Thymus (tissue), 11 donors: Measurements from ENCODE around the gene PXDN. TPM values are rescaled to one million over a fixed set of nuclear protein-coding genes. Genes with fewer than 3 reads are reported as not detected.
"Not testable (repeated sequence)": the region's sequence is repeated elsewhere in the genome, so short reads cannot be mapped to it uniquely, and the experiment has no call there.

Experiments used
- DNase-seq, 9 donors: peaks; one replicate each; pipeline ENCODE4 v3.0.0-alpha.2; 2013; ENCODE audit warnings: low spot score in 9 of 9, low read depth in 6 of 9, missing footprints in 1 of 9
- H3K27ac ChIP-seq, 2 donors: one replicate each; pipeline ENCODE4 v1.5.1; 2013; ENCODE audit warnings: control low read depth in 1 of 2, low read depth in 1 of 2, low read length in 1 of 2, mild to moderate bottlenecking in 1 of 2, moderate library complexity in 1 of 2
- H3K27me3 ChIP-seq, 2 donors: one replicate each; pipeline ENCODE4 v1.5.1; 2013; ENCODE audit warnings: low read length in 1 of 2; ENCODE audit not compliant: control insufficient read depth in 2 of 2, insufficient read depth in 1 of 2
- H3K36me3 ChIP-seq, 2 donors: one replicate each; pipeline ENCODE4 v1.5.1; 2013; ENCODE audit warnings: low read length in 1 of 2, mild to moderate bottlenecking in 1 of 2, moderate library complexity in 1 of 2; ENCODE audit not compliant: control insufficient read depth in 2 of 2, insufficient read depth in 2 of 2
- H3K4me1 ChIP-seq, 2 donors: one replicate each; pipeline ENCODE4 v1.5.1; 2013; ENCODE audit warnings: low read length in 2 of 2; ENCODE audit not compliant: control insufficient read depth in 2 of 2, insufficient read depth in 2 of 2
- H3K4me3 ChIP-seq, 2 donors: one replicate each; pipeline ENCODE4 v1.5.1; 2013; ENCODE audit warnings: low read length in 2 of 2, control low read depth in 1 of 2, mild to moderate bottlenecking in 1 of 2
- H3K9me3 ChIP-seq, 2 donors: one replicate each; pipeline ENCODE4 v1.5.1; 2013; ENCODE audit warnings: low read length in 1 of 2, mild to moderate bottlenecking in 1 of 2; ENCODE audit not compliant: control insufficient read depth in 2 of 2, insufficient read depth in 1 of 2
- WGBS: extraction: QIAGEN DNeasy Blood & Tissue Kit; methylation state at CpG from one replicate; pipeline ENCODE4 v1.1.7; 2013; 5-methylcytosine and 5-hydroxymethylcytosine counted together
- polyA plus RNA-seq: library from polyadenylated mRNA; stranded (reverse); fragments of 200-250 nt; gene quantifications from one replicate; pipeline ENCODE4 v1.2.3, GENCODE V29; 2013
- total RNA-seq: library from RNA; stranded (reverse); fragments of 120-200 nt; gene quantifications from one replicate; pipeline ENCODE4 v1.2.4, GENCODE V29; 2013
- donor health status: healthy.

PXDN gene
- total and polyA plus RNA-seq, 2 donors = 3.1 to 6.4 TPM

GRCh38 chr2:1713839-1714236 is 30.5 kb downstream of the PXDN start:
- WGBS = 92% methylated on average over 10 of the region's 10 CpGs
- no peak for DNase-seq
- no peaks in the 10 kb centered on the region for H3K4me1 ChIP-seq
- H3K27me3 ChIP-seq = no peaks in the 10 kb centered on the region
- H3K36me3 ChIP-seq = no peaks in the 10 kb centered on the region
- no peak overlapping the region for H3K27ac ChIP-seq
- no peaks in the 10 kb centered on the region for H3K9me3 ChIP-seq
- H3K4me3 ChIP-seq = no peak overlapping the region

- no peaks in the 10 kb centered on the region for H3K27me3 ChIP-seq
- H3K4me3 ChIP-seq = no peak overlapping the region
- no peak overlapping the region for H3K27ac ChIP-seq
- 95% methylated on average over 22 of the region's 22 CpGs for WGBS
- DNase-seq = no peak
- H3K9me3 ChIP-seq = no peaks in the 10 kb centered on the region
- no peaks in the 10 kb centered on the region for H3K4me1 ChIP-seq
- H3K36me3 ChIP-seq = no peaks in the 10 kb centered on the region
These were observed 31.0 kb downstream of the PXDN start for GRCh38 chr2:1713142-1713838.

GRCh38 chr2:1709946-1710560 is 34.3 kb downstream of the PXDN start:
- H3K27ac ChIP-seq = no peak overlapping the region
- H3K36me3 ChIP-seq = no peaks in the 10 kb centered on the region
- H3K27me3 ChIP-seq = no peaks in the 10 kb centered on the region
- no peaks in the 10 kb centered on the region for H3K4me1 ChIP-seq
- H3K4me3 ChIP-seq = no peak overlapping the region
- no peak for DNase-seq
- 96% methylated on average over 15 of the region's 15 CpGs for WGBS
- no peaks in the 10 kb centered on the region for H3K9me3 ChIP-seq

- no peak for DNase-seq
- WGBS = 88% methylated on average over 8 of the region's 8 CpGs
- no peak overlapping the region for H3K4me3 ChIP-seq
- no peak overlapping the region for H3K27ac ChIP-seq
- H3K9me3 ChIP-seq = no peaks in the 10 kb centered on the region
- H3K27me3 ChIP-seq = no peaks in the 10 kb centered on the region
- H3K4me1 ChIP-seq = no peaks in the 10 kb centered on the region
- H3K36me3 ChIP-seq = no peaks in the 10 kb centered on the region
These were observed 35.0 kb downstream of the PXDN start for GRCh38 chr2:1709335-1709605.

GRCh38 chr2:1708476-1709334 is 35.6 kb downstream of the PXDN start:
- no peak overlapping the region for H3K4me3 ChIP-seq

GRCh38 chr2:1707771-1708418 is 36.4 kb downstream of the PXDN start:
- Histone ChIP-seq H3K9me3 (no peaks in the 10 kb centered on the region), H3K4me3 (no peak overlapping the region), H3K27ac (peak overlapping the region in 1 of 2 donors; percentile 27), H3K27me3 (no peaks in the 10 kb centered on the region), H3K4me1 (no peaks in the 10 kb centered on the region), H3K36me3 (no peaks in the 10 kb centered on the region)
- peak in 1 of 9 donors; percentile 16 for DNase-seq
- 38% methylated on average over 21 of the region's 21 CpGs for WGBS

More at GRCh38 chr2:1708476-1709334, 35.6 kb downstream of the PXDN start:
- WGBS = 90% methylated on average over 34 of the region's 34 CpGs
- Histone ChIP-seq H3K4me1 (no peaks in the 10 kb centered on the region), H3K27ac (peak overlapping the region; percentile 20 to 27), H3K9me3 (no peaks in the 10 kb centered on the region), H3K36me3 (no peaks in the 10 kb centered on the region), H3K27me3 (no peaks in the 10 kb centered on the region)
- DNase-seq = no peak

GRCh38 chr2:1706089-1706841 is 38.0 kb downstream of the PXDN start:
- not testable (repeated sequence) for H3K27me3 ChIP-seq, H3K4me3 ChIP-seq, H3K9me3 ChIP-seq, DNase-seq, H3K4me1 ChIP-seq, H3K27ac ChIP-seq, H3K36me3 ChIP-seq
- WGBS = 90% methylated on average over 15 of the region's 15 CpGs

GRCh38 chr2:1705557-1706076 is 38.7 kb downstream of the PXDN start:
- Histone ChIP-seq H3K4me3 (no peak overlapping the region), H3K9me3 (no peaks in the 10 kb centered on the region), H3K27ac (no peak overlapping the region), H3K27me3 (no peaks in the 10 kb centered on the region), H3K4me1 (no peaks in the 10 kb centered on the region), H3K36me3 (no peaks in the 10 kb centered on the region)
- no peak for DNase-seq
- WGBS = 95% methylated on average over 21 of the region's 21 CpGs
